ENCODE results near the gene C1QTNF3. TPM values are rescaled to one million over a fixed set of nuclear protein-coding genes. Genes with fewer than 3 reads are reported as not detected.
"Not testable (repeated sequence)": the region's sequence is repeated elsewhere in the genome, so short reads cannot be mapped to it uniquely, and the experiment has no call there.

C1QTNF3 gene
- total and polyA plus RNA-seq, 11 donors: 0.20 to 11.6 (median 0.93) TPM

DNA sequence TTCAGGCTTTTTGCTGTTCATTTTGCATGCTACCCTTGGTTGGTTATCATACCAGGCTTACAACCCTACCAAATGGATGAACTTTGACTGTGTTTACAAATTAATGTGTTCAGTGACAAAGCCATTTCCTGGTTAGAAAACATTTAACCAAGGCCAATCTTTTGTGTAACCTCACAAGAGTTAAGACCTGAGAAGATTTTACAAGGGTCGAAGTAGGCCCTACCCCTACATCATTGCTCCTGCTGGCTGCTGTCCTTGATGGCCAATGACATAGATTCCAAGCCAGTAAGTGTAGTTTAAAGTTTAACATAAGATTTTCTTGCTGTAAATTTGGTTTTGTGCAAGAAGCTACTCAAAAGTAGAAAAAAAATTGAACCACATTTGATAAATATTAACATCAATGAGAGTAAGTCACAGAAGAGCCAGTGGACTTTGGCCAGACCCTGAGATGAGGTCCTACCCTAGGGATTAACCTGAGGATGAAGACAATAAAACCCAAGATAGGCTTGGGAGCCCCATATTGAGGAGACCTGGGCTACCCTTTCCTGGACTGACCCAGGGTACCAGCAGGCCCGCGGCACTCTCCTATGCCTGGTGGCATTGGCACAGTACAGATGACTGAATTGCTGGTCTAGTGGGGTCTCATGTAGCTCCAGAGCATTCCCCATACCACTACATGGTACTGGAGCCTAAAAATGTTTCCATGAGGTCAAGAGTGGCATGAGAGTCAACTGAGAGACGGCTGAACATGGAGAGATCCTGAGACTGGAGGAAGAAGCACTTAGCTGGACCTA is 8.3 kb downstream of the C1QTNF3 start:
- DNase-seq: no peak
- WGBS, 4 donors: 96 to 99% (median 98%) methylated on average over 4 of the region's 4 CpGs
- no peaks in the 10 kb centered on the region for H3K27me3 ChIP-seq
- peaks cover 0 to 18% (median 0%) of the 10 kb centered on the region in 9 donors for H3K36me3 ChIP-seq
- TF ChIP-seq, protein P1, sequence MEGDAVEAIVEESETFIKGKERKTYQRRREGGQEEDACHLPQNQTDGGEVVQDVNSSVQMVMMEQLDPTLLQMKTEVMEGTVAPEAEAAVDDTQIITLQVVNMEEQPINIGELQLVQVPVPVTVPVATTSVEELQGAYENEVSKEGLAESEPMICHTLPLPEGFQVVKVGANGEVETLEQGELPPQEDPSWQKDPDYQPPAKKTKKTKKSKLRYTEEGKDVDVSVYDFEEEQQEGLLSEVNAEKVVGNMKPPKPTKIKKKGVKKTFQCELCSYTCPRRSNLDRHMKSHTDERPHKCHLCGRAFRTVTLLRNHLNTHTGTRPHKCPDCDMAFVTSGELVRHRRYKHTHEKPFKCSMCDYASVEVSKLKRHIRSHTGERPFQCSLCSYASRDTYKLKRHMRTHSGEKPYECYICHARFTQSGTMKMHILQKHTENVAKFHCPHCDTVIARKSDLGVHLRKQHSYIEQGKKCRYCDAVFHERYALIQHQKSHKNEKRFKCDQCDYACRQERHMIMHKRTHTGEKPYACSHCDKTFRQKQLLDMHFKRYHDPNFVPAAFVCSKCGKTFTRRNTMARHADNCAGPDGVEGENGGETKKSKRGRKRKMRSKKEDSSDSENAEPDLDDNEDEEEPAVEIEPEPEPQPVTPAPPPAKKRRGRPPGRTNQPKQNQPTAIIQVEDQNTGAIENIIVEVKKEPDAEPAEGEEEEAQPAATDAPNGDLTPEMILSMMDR (IDR thresholded peaks at IDR 0.05): no peak
- TF ChIP-seq POLR2A (IDR thresholded peaks at IDR 0.05): no peak
- H3K27ac ChIP-seq: no peak overlapping the region
- H3K9me3 ChIP-seq: no peaks in the 10 kb centered on the region
- intact Hi-C loops (cut with DNase I): no loop called here
- no peak for ATAC-seq
- peaks cover 0 to 16% (median 0%) of the 10 kb centered on the region in 12 donors for H3K4me1 ChIP-seq
- no peak overlapping the region for H3K4me3 ChIP-seq

DNA sequence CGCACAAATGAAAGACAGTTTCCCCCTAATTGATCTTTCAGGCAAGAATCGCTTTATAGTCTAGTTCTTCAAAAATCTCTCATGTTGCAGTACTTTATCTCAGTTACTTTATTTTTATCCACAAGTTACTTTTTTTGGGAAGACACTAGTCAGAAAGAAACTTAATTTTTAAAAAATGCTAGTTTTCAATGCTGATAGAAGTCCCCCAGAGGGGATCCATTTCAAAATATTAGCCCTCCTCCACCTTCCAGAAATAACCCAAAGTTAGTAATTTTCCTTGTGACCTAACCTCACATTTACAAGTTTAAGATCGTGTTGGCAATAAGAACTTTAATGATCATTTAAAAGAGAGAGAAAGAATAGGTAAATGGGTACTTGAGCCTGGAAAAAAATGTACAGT is 11.0 kb downstream of the C1QTNF3 start:
- DNase-seq (no peak), ATAC-seq (no peak)
- Histone ChIP-seq H3K27ac (no peak overlapping the region), H3K4me1 (peaks cover 0 to 10% (median 0%) of the 10 kb centered on the region in 12 donors), H3K27me3 (no peaks in the 10 kb centered on the region), H3K4me3 (no peak overlapping the region), H3K9me3 (no peaks in the 10 kb centered on the region), H3K36me3 (peaks cover 0 to 29% (median 0%) of the 10 kb centered on the region in 9 donors)
- intact Hi-C loops (cut with DNase I): no loop called here
- TF ChIP-seq, protein P1 (IDR thresholded peaks at IDR 0.05): no peak
- no peak for TF ChIP-seq POLR2A (IDR thresholded peaks at IDR 0.05)
- WGBS, 4 donors: 80 to 90% (median 85%) methylated on average over 3 of the region's 3 CpGs

DNA sequence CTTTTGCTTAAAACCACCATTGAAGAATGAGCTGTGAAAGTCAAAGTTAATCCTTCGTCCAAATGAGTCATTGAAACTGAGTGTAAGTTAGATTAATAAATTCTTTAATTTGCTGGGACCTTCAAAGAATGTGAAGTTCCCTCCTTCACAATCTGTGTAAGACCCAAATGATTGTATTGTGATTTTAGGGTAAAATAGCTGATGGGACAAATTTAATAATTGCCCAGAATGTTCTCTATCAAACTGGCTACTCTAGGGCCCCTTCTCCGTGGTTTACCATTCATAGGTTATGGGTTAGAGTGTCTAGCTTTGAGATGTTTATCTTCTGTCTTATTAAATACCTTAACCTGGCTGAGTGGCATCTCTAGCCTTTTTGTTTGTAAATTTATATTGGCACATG is 11.9 kb downstream of the C1QTNF3 start:
- Histone ChIP-seq H3K36me3 (peaks cover 0 to 29% (median 0%) of the 10 kb centered on the region in 9 donors), H3K27me3 (no peaks in the 10 kb centered on the region), H3K4me3 (no peak overlapping the region), H3K27ac (no peak overlapping the region), H3K9me3 (no peaks in the 10 kb centered on the region), H3K4me1 (peaks cover 0 to 4% (median 0%) of the 10 kb centered on the region in 12 donors)
- WGBS, 4 donors: 94 to 98% (median 96%) methylated on average over 2 of the region's 2 CpGs
- TF ChIP-seq, protein P1 (IDR thresholded peaks at IDR 0.05): no peak
- TF ChIP-seq POLR2A (IDR thresholded peaks at IDR 0.05): no peak
- DNase-seq: no peak
- no peak for ATAC-seq
- intact Hi-C loops (cut with DNase I): no loop called here

DNA sequence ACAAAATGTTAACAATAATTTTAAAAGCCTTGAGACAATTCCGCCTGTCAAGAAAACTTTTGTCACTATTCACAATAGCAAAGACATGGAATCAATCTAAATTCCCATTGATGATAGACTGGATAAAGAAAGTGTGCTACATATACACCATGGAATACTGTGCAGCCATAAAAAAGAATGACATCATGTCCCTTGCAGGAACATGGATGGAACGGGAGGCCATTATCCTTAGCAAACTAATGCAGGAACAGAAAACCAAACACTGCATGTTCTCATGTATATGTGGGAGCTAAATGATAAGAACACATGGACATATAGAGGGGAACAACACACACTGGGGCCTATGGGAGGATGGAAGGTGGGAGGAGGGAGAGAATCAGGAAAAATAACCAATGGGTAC is 12.4 kb downstream of the C1QTNF3 start:
- intact Hi-C loops (cut with DNase I); ATAC-seq; H3K27ac ChIP-seq; H3K4me1 ChIP-seq; H3K9me3 ChIP-seq; H3K4me3 ChIP-seq; H3K27me3 ChIP-seq; DNase-seq: not testable (repeated sequence)
- H3K36me3 ChIP-seq: peaks cover 0 to 29% (median 0%) of the 10 kb centered on the region in 9 donors
- WGBS, 4 donors: 96 to 98% (median 97%) methylated on average over 2 of the region's 2 CpGs
